SK-N-SH treated with all-trans-retinoic acid at 6 μM for 48 hours (cell line): ENCODE data around the gene GRIA4.
"Not testable (repeated sequence)": the region's sequence is repeated elsewhere in the genome, so short reads cannot be mapped to it uniquely, and the experiment has no call there.

ENCODE experiments used
- ATAC-seq: fragments of 200-7000 bp; cut with Tn5 transposase; 3 replicates; pipeline ENCODE4 v1.9.1; 2020; ENCODE audit warnings: mild to moderate bottlenecking, moderate library complexity
- ARNTL ChIP-seq: fragments of 450-650 bp; formaldehyde crosslinking; IDR thresholded peaks from 2 replicates; pipeline ENCODE4 v1.5.0; 2020; ENCODE audit warnings: low read depth, mild to moderate bottlenecking, moderate library complexity, borderline replicate concordance
- BACH2 ChIP-seq: fragments of 250-450 bp; sonication (Bioruptor Pico); IDR thresholded peaks from 2 replicates; pipeline ENCODE4 v1.9.0; 2021; ENCODE audit warnings: mild to moderate bottlenecking, borderline replicate concordance
- CSDC2 ChIP-seq: fragments of 250-450 bp; sonication (Bioruptor Pico); IDR thresholded peaks from 2 replicates; pipeline ENCODE4 v1.5.0; 2020; ENCODE audit warnings: mild to moderate bottlenecking, moderate library complexity
- ESRRG ChIP-seq: fragments of 250-450 bp; sonication (Bioruptor Pico); IDR thresholded peaks from 2 replicates; pipeline ENCODE4 v1.6.1; 2021; ENCODE audit warnings: mild to moderate bottlenecking
- GLIS3 ChIP-seq: fragments of 250-450 bp; sonication (Bioruptor Pico); IDR thresholded peaks from 2 replicates; pipeline ENCODE4 v1.5.0; 2020; ENCODE audit warnings: mild to moderate bottlenecking, moderate library complexity
- ISL1 ChIP-seq: fragments of 250-450 bp; sonication (Bioruptor Pico); IDR thresholded peaks from 2 replicates; pipeline ENCODE4 v2.1.2; 2022; ENCODE audit warnings: mild to moderate bottlenecking, moderate library complexity
- TCF4 ChIP-seq: fragments of 250-450 bp; sonication (Bioruptor Pico); IDR thresholded peaks from 2 replicates; pipeline ENCODE4 v1.8.0; 2021; ENCODE audit warnings: mild to moderate bottlenecking, moderate library complexity, borderline replicate concordance
- TOX ChIP-seq: fragments of 250-450 bp; sonication (Bioruptor Pico); IDR thresholded peaks from 2 replicates; pipeline ENCODE4 v1.8.0; 2021; ENCODE audit warnings: mild to moderate bottlenecking, moderate library complexity, borderline replicate concordance
- TSHZ2 ChIP-seq: fragments of 250-450 bp; sonication (Bioruptor Pico); IDR thresholded peaks from 2 replicates; pipeline ENCODE4 v1.5.0; 2020; ENCODE audit warnings: mild to moderate bottlenecking, moderate library complexity
- ZFP30 ChIP-seq: fragments of 450-650 bp; formaldehyde crosslinking; IDR thresholded peaks from 2 replicates; pipeline ENCODE4 v1.5.0; 2022; ENCODE audit warnings: mild to moderate bottlenecking, moderate library complexity
- ZNF565 ChIP-seq: fragments of 450-650 bp; formaldehyde crosslinking; conservative IDR thresholded peaks from 2 replicates; pipeline ENCODE4 v1.5.0; 2020; ENCODE audit warnings: low read depth, mild to moderate bottlenecking, moderate library complexity
- ZNF70 ChIP-seq: fragments of 450-650 bp; formaldehyde crosslinking; IDR thresholded peaks from 2 replicates; pipeline ENCODE4 v1.5.0; 2020; ENCODE audit warnings: mild to moderate bottlenecking, moderate library complexity
- ZNF8 ChIP-seq: fragments of 450-650 bp; formaldehyde crosslinking; IDR thresholded peaks from 2 replicates; pipeline ENCODE4 v1.5.0; 2020; ENCODE audit warnings: mild to moderate bottlenecking, moderate library complexity
- TF ChIP-seq, protein P1 (sequence below): fragments of 250-450 bp; sonication (Bioruptor Pico); IDR thresholded peaks from 2 replicates; pipeline ENCODE4 v1.8.0; 2020; ENCODE audit warnings: mild to moderate bottlenecking, moderate library complexity, borderline replicate concordance
- TF ChIP-seq, protein P2 (sequence below): fragments of 250-450 bp; sonication (Bioruptor Pico); IDR thresholded peaks from 2 replicates; pipeline ENCODE4 v1.5.1; 2021; ENCODE audit warnings: mild to moderate bottlenecking, moderate library complexity

Gene GRIA4

GRCh38 chr11:105780781-105781525, 171.1 kb downstream of the GRIA4 start:
- ATAC-seq = no peak

DNA sequence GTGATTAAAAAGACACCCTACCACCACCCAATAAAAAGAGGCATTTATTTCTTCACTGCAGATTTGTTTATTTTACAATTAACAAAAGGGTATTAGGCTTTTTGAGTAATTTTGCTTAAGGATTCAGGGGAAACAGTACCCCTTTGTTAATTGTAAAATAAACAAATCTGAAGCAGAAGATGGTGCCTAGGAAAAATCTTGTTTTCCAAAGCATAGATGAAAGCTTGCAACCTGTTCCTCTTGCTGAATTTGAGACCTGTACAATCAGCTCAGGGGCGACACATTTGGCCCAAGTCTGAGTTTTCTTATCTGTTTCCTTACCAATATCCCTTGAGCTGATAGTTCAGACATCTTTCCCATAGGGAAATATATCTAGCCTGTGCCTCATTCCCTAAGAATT, 171.9 kb downstream of the GRIA4 start:
- ATAC-seq = no peak
- no peak for TF ChIP-seq GLIS3
- TF ChIP-seq TCF4 = no peak
- no peak for TF ChIP-seq ESRRG (CRISPR knock-in tag)
- TF ChIP-seq ZFP30 (CRISPR knock-in tag) = no peak
- no peak for TF ChIP-seq CSDC2
- TF ChIP-seq ISL1 = no peak
- no peak for TF ChIP-seq ZNF8 (CRISPR knock-in tag)
- TF ChIP-seq, protein P1, sequence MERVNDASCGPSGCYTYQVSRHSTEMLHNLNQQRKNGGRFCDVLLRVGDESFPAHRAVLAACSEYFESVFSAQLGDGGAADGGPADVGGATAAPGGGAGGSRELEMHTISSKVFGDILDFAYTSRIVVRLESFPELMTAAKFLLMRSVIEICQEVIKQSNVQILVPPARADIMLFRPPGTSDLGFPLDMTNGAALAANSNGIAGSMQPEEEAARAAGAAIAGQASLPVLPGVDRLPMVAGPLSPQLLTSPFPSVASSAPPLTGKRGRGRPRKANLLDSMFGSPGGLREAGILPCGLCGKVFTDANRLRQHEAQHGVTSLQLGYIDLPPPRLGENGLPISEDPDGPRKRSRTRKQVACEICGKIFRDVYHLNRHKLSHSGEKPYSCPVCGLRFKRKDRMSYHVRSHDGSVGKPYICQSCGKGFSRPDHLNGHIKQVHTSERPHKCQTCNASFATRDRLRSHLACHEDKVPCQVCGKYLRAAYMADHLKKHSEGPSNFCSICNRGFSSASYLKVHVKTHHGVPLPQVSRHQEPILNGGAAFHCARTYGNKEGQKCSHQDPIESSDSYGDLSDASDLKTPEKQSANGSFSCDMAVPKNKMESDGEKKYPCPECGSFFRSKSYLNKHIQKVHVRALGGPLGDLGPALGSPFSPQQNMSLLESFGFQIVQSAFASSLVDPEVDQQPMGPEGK (CRISPR knock-in tag) = no peak

More at GRCh38 chr11:105780781-105781525, 171.1 kb downstream of the GRIA4 start:
- TF ChIP-seq, protein P1 (CRISPR knock-in tag) = no peak
- no peak for TF ChIP-seq ZNF8 (CRISPR knock-in tag)
- no peak for TF ChIP-seq TOX (CRISPR knock-in tag)
- no peak for TF ChIP-seq CSDC2
- TF ChIP-seq ARNTL (CRISPR knock-in tag) = no peak

GRCh38 chr11:105783216-105783615, 173.3 kb downstream of the GRIA4 start:
- no peak for TF ChIP-seq ZNF70 (CRISPR knock-in tag)
- TF ChIP-seq, protein P2, sequence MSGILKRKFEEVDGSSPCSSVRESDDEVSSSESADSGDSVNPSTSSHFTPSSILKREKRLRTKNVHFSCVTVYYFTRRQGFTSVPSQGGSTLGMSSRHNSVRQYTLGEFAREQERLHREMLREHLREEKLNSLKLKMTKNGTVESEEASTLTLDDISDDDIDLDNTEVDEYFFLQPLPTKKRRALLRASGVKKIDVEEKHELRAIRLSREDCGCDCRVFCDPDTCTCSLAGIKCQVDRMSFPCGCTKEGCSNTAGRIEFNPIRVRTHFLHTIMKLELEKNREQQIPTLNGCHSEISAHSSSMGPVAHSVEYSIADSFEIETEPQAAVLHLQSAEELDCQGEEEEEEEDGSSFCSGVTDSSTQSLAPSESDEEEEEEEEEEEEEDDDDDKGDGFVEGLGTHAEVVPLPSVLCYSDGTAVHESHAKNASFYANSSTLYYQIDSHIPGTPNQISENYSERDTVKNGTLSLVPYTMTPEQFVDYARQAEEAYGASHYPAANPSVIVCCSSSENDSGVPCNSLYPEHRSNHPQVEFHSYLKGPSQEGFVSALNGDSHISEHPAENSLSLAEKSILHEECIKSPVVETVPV (CRISPR knock-in tag) = no peak
- ATAC-seq = no peak

- ATAC-seq = not testable (repeated sequence)
Measured at GRCh38 chr11:105785850-105786249, 176.0 kb downstream of the GRIA4 start.

DNA sequence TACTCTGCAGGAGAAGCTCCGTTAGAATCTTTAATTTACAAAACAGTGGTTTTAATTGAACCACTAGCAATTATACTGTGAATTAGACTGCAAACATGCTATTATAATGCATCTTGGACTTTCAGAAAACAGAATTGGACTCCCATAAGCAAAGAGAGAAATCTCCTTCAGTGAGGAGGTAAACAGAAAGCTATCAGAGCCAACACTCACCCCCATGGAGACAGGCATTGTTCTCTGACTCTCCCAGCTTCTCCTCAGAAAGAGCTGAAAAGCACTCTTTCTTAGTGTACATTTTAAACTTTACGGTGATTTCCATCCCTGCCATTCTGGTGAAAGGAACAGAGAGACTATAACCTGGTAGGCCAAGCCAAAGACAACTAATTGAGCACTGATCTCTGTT, 176.9 kb downstream of the GRIA4 start:
- TF ChIP-seq ZNF565 (CRISPR knock-in tag) (no peak), TCF4 (no peak), TSHZ2 (no peak), ESRRG (CRISPR knock-in tag) (no peak), BACH2 (CRISPR knock-in tag) (no peak), ZNF8 (CRISPR knock-in tag) (no peak)
- no peak for ATAC-seq
